SIG-M5 (cell line): ENCODE results near the gene DIRAS1.

Source experiments
- DNase-seq: peaks from one replicate; lab custom pipeline; 2025; lab: John Stamatoyannopoulos, UW

The DIRAS1 gene

DNA sequence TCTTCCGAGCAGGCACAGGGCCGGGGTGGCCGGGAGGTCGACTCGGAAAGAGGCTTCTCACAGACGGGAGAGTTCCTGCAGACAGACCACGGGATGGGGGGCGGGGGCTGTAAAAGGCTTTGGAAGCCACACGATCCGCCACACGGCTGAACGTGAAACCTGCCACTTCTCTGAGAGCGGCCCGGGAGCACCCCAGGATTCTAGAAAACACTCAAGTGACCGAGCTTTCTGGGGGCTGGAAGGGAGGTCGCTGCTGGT lies 34.2 kb upstream of the DIRAS1 start:
- DNase-seq = no peak

DNA sequence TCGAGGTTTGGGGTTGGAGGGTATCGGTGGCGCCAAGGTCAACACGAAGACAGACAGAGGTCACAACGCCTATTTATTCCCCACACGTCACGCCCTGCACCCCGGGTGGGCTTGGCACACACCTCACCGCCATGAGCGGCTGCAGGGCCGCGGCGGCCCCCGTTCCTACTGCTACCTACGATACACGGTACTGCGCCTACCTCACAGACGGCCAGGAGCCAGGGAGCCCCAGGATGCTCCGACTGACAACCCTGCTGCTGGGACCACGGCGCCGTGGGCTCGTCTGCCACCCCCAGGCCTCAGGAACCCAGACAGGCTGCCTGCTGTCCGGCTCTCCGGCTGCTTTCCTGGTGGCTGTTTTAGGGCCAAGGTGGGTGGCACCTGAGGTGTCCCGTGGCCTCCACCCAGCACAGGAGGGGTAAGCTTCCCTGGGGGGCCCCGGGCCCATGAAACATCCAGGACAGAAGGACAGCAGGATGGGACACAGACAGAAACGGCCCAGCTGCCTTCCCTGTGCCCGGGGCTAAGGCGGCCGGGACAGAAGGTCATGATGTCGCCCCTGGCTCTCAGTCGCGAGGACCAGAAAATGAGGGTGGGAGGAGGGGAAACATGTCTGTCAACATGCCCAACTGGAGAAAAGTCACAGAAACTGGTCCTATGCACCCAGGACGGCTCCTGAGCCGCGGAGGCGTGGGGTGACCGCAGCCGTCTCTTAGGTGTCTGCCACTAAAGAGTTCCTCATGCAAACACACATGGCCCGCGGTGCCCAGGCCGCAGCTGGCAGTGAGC lies 33.7 kb upstream of the DIRAS1 start:
- DNase-seq = no peak

DNA sequence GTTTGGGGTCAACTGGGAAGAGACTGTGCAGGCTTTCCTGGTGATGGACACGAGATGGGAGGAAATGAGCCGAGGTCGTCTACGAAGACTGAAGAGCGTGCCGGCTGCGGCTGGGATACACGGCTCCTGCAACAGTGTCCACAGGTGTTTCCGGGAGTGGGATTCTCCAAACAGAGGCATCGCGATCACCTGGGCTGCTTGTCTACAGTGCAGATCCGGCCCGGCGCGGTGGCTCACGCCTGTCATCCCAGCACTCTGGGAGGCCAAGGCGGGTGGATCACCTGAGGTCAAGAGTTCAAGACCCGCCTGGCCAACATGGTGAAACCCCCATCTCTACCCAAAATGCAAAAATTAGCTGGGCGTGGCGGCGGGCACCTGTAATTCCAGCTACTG lies 30.3 kb upstream of the DIRAS1 start:
- no peak for DNase-seq

DNA sequence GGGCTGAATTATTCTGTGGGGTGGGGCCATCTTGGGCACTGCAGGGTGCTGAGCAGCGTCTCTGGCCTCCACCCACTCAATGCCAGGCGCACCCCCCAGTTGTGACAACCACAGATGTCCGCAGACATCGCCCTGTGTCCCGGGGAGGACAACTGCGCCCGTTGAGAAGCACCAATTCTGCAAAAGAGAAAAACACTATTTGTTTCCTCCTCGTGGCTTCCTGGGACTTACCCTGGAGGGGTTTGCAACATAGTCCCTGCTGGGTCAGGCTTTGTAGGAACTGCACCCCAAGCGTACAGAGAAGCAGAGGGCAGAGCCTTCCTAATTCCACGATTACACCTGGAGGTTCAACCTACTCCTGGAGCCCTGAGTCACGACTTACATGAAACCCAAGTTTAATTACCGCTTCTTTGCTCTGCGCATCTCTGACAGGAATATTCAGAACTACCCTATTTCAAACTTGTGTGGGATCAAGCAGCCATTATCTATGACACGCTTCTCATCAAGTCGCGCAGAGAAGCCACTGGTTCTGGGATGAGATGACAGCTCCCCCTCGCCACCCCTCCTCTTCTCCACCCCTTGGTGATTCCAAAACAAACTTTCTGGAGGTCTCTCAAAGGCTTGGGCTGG lies 29.8 kb upstream of the DIRAS1 start:
- DNase-seq = no peak

DNA sequence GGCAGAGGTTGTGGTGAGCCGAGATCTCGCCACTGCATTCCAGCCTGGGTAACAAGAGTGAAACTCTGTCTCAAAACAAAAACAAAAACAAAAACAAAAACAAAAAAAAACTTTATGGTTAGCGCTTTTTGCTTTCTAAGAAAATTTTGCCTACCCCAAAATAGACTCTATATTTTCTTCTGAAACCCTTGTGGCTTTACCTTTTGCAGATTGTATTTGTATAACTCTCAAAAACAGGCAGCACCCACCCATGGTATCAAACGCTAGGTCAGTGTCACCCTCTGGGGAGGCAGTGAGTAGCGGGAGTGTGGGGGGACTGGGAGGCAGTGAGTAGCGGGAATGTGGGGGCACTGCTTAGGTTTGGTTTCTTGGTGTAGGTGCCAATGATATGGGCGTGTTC lies 26.2 kb upstream of the DIRAS1 start:
- no peak for DNase-seq

DNA sequence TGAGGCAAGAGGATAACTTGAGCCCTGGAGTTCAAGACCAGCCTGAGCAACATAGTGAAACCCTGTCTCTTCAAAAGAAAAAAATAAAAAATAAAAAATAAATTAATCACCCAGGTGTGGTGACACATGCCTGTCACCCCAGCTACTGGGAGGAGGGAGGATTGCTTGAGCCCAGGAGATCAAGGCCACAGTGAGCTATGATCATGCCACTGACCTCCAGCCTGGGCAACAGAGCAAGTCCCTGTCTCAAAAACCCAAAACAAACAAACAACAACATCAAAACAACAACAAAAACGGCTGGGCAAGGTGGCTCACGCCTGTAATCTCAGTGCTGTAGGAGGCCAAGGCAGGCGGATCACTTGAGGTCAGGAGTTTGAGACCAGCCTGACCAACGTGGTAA lies 22.9 kb upstream of the DIRAS1 start:
- no peak for DNase-seq

DNA sequence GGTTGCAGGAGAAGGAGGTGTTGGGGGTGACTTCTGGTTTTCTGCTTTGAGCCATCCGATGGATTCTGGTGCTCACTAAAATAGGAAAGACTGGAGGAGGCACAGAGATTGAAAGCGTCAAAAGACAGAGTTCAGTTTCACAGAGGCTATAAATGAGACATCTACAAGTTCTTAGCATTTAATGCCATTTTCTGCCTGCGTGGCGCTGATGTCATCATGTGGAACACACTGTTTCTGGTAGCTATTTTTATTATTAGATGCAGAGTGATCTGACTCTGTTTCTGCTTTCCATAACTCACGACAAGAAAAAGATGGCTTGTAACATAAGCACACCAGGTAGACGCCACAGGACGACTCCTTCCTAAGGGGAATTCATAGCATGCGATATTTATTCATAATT lies 21.9 kb upstream of the DIRAS1 start:
- DNase-seq = no peak

DNA sequence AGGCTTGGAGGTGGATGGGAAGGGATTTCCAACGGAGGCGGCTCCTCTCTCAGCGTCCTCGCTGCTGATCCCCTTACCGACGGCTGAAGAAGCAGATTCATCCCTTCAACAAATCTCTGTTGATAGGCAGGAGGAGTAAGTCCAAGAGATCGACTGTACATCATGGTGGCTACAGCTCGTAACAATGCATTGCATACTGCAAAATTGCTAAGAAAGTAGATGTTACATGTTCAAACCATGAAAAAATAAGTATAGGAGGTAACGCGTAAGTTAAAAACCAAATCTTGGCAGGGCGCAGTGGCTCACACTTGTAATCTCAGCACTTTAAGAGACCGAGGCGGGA lies 19.1 kb upstream of the DIRAS1 start:
- DNase-seq = no peak

DNA sequence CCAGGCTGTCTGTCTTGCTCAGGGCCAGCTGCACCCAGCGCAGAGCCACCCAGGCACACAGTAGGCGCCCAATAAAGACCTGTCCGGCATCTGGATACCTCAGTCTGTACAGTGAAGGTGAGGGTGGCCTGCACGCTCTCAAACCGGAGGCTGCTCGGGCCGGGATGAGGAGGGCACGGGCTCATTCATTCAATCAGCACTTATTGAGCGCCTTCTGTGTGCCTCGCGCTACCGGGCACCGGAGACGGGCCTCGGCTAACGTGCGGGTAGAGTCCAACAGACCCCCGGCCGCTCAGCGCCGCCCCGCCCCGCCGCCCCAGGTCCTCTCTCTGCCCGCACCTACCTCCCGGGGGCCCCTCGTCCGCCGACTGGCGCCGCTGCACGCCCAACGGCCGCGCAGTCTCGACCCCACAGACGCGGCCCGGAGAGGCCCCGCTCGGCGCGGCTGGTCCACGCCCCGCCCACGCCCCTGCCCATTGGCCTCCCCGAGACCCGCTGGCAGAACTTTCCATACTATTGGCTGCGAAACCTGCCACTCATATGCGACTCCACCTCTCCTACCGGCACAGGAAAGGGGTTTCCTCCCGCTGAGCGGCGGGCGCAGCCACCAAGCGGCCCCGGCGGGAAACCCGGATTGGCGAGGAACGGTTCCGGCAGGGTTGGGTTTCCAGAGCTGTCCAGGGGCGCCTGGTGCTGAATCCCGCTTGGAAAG lies 18.6 kb upstream of the DIRAS1 start, which contains the start of gene SLC39A3:
Gene SLC39A3 (minus strand): TSS at position 416 of the 712 bp plus-strand sequence. CDS start 2,760 bp downstream, outside the sequence.
- peak; percentile 68 for DNase-seq

DNA sequence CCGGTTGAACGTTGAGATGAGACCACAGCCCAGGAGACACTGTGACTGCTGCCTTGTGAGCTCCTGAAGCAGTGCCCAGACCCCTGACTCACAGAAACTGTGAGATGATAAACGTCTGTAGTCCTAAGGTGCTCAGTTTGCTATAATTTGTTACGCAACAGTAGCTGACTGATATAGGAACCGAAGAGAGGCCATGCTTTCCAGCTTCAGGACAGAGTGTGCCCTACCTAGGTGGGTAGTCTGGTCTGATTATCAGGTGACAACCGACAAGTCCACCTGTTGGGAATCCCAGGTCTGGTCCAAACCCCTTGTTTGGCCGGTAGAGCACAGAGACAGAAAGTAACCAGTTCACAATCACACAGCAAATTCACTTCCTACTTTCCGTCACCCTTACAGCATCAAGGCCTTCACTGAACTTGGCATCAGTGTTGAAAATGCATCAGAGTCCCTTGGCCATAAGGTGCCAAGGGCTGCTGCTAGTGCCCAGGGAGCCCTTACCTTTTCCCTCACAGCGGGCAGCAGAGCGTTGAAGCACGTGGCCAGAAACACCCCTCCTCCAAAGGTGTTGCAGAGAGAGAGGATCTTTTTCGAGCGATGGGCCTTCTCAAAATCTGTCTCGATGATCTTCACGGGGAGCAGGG lies 15.5 kb upstream of the DIRAS1 start:
- no peak for DNase-seq

DNA sequence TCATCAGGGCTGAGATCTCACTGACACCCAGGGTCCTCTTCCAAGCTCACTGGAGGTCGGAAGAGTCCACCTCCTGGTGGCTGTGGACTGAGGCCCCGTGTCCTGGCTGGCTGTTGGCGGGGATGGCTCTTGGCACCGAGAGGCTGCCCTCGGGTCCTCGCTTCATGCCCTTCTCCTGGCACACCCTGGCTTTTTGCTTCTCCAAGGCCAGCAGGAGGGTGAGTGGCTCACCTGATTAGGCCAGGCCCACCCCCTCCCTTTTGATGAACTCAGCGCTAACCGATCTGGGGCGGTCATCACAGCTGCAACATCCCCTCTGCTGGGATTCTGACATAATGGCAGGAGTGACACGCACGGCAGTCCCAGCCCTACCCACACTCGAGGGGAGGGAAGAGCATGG lies 14.2 kb upstream of the DIRAS1 start:
- no peak for DNase-seq

DNA sequence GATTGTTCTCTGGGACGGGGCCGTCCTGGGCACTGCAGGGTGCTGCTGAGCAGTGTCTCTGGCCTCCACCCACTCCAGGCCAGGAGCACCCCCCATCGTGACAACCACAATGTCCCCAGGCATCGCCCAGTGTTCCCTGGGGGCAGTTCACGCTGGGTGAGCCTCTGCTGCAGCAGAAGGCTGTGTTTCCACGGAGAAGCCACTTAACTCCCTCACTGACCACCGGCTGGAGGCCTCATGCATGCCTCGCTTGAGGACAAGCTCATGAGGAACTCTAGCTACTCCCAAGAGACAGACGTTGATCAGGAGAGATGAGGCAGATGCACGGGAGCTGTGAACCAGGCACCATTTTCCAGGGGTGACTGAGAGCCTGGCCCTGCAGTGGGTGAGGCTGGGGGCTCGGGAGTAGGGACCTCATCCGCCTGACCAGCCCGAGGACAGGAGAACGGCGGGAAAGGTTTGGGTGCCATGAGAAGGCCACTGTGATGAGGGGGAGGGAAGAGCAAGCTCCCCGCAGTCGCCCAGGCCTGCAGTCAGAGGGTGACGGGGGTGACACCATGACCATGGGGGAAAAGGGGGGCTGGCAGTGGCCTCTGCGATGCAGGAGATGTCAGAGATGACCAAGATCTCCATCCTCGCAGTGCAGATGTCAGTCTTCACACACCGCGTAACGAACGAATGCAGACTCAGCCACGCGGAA lies 13.6 kb upstream of the DIRAS1 start:
- no peak for DNase-seq

DNA sequence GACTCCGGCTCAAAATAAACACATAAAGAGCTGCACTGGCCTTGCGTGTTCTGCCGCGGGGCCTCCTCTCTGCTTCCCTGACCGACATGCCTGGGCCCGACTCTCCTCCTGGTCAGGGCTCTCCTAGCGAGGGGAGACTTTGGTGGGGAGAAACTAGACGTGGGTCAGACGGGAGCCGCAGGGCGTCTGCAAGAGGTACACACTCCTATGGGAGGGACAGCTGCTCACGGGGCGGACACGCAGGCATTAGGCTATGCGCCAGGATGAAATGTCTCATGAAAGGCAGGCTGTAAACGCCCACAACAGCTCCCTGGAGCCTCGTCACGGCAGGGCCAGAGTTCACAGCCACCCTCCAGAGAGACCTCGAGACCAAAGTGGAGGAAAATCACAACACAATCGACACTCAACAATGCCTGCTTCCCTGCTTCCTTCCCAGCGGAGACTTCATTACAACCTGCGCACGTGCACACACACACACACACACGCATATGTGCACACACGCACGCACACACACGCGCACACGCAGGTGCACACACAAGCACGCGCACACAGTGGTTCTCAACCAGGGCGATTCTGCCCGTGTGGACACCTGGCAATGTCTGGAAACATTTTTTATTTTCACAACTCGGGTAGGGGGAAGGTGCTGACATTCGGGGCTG lies 12.9 kb upstream of the DIRAS1 start:
- no peak for DNase-seq

DNA sequence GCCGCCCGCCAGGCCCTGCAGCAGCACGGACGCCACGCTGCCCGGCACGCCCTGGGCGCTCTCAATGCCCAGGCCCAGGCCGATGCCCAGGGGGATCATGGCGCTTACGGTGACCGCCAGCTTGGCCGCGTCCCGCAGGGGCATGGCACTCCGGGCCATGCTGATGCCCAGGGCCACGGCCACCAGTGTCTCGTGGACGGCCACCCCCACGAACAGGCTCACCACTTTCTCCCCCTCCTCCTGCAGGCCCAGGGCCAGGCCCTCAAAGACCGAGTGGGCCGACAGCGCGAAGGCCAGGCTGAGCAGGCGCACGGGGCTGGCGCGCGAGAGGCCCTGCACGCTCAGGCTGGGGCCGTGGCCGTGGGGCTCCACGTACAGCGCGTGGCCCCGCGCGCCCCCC lies 11.7 kb upstream of the DIRAS1 start:
- DNase-seq = no peak

DNA sequence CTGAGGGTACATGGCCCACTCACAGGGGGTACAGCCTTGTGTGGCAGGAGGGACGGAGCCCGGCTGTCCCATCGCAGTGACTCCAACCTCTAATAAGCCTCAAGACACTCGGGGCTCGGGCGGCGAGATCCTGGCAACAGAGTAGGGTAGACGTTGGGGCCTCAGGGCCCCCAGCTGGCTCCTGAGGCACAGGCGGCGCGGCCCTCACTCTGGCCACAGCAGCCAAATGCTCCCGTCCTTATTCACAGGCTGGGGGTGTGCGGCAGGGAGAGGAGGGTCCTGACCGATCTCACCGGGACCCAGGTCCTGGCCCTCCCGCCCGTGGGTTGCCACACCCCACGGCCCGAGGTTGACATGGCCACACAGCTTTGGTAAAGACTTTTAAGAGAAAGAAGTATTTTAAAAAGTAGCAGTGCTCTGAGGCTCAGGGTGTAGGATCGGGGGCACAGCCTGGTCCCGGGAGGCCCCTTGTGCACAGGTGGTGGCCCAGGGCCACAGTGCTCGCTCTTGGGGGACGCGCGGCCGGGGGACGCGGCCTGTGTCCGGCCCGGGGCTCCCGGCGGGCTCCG lies 11.1 kb upstream of the DIRAS1 start:
- no peak for DNase-seq

DNA sequence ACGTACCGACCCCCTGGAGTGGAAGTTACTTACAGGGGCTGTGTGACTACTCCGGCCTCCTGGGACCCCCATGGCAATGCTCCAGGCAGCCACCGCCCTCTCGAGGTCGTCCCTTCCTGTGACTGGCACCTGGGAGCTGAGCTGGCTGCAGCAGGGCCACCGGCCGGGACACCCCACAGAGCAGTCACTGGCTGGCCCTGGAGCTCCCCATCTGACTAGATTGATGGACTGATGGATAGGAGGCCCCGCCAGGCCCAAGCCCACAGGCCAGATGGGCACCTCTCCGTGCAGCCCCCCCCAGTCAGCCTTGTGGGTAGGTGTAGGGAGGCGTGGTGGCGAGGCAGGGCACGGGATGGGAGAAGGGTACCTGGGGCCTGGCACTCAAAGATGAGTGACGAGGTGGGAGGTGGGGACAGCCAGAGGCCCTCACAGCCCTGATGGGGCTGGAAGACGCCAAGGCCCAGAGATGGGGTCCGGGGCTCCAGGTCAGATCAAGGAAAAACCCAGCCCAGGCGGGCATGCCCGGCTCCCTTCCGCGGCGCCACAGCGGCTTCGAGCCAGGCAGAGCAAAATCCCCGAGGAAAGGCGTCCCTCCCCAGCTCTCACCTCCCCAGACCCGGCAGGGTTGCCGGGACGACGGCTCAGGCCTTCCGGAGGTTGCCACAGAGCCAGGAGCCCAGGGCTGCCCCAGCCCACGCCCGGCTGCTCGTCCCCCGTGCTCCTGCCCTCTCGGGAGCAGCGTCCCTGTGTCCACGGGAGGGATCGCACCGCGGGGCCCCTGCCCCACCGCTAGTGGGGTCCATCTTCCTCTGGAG lies 10.2 kb upstream of the DIRAS1 start:
- no peak for DNase-seq

DNA sequence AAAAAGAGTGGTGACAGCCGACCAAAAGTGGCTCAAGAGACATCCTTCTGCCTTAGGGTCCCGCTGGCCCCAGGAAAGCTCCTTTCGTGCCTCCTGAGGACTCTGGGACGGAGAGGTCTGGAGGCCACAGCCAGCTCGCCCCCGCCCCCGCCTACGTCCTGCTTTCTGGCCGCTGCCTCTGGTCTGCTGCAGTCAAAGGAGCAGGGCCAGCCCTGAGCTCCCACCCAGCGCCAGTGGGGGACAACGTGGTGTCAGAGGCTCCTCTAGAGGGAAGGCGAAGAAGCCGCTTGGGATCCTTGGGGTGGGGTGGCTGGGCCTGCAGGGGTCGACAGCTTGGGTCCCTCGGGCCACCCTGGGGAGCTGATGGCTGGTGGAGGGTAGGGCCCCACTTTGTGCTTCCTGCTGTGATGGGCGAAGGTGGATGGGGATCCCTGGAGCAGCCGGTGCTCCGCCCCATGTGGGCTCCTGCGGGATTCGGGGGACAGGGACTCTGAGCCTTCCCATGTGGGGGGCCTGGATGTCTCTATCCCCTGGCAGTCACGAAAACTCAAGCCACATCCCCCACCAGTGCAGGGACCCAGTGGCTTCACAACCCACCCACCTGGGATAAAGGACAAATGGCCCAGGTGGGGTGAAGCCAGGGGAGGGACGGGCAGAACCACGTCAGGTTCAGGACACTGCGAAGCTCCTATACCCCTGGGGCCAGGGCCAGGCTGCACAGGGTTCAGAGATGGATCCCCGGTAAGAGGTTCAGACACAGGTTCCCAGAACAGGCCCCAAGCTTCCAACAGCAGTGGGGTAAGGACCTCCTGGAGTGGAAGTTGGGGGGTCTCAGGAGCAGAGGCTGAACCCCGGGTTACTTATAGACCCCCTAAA lies 9.0 kb upstream of the DIRAS1 start:
- DNase-seq = no peak

DNA sequence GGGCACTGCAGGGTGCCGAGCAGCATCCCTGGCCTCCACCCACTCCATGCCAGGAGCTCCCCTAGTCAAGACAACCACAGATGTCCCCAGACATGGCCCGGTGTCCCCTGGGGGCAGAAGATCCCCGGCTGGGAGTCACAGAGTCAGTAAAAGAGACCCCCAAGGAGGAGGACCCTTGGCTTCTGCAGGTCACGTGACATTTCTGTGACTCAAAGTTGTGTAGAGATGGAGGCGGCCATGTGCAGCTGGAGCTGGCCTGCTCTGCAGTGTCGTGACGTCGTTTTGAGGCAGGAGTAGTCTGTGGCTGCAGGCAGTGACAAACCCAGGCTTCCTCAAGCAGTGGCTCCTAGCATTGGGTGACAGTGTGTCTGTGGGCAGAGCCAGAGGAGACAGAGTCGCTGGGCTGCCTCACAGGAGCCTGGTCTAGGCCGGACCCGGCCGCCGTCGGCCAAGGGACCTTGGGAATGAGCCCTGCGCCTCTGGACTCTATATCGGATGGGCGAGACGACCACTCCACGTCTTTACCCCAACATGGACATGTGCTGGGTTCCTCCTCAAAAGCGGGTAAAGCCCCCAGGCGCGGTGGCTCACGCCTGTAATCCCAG lies 7.7 kb upstream of the DIRAS1 start:
- DNase-seq = no peak

DNA sequence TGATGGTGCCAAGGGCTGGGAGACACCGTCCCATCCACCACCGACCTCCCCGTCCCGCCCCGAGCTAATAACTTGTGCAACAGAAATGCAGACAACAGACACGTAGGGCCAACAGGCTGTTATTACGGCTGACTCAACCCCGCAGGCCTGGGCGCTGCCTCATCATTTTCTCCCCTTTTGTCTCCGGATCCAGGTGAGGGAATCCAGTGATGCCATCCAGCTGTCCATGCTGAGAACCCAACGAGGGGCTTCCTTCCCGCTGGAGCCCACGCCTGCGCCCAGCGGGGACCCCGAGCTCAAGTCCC lies 6.4 kb upstream of the DIRAS1 start:
- no peak for DNase-seq
